ENCODE results near the gene TMEM139.

GRCh38 chr7:143295870-143296269 lies 11.1 kb downstream of the TMEM139 start:
- no peak for TF ChIP-seq CTCF (IDR thresholded peaks at IDR 0.05)
- TF ChIP-seq, protein P1, sequence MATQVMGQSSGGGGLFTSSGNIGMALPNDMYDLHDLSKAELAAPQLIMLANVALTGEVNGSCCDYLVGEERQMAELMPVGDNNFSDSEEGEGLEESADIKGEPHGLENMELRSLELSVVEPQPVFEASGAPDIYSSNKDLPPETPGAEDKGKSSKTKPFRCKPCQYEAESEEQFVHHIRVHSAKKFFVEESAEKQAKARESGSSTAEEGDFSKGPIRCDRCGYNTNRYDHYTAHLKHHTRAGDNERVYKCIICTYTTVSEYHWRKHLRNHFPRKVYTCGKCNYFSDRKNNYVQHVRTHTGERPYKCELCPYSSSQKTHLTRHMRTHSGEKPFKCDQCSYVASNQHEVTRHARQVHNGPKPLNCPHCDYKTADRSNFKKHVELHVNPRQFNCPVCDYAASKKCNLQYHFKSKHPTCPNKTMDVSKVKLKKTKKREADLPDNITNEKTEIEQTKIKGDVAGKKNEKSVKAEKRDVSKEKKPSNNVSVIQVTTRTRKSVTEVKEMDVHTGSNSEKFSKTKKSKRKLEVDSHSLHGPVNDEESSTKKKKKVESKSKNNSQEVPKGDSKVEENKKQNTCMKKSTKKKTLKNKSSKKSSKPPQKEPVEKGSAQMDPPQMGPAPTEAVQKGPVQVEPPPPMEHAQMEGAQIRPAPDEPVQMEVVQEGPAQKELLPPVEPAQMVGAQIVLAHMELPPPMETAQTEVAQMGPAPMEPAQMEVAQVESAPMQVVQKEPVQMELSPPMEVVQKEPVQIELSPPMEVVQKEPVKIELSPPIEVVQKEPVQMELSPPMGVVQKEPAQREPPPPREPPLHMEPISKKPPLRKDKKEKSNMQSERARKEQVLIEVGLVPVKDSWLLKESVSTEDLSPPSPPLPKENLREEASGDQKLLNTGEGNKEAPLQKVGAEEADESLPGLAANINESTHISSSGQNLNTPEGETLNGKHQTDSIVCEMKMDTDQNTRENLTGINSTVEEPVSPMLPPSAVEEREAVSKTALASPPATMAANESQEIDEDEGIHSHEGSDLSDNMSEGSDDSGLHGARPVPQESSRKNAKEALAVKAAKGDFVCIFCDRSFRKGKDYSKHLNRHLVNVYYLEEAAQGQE (IDR thresholded peaks at IDR 0.05; ENCODE audit: insufficient read depth in 1 of 2, low read depth in 2 of 2, low read length in 1 of 2): no peak
- TF ChIP-seq POLR2AphosphoS5 (IDR thresholded peaks at IDR 0.05; ENCODE audit: low read depth, low read length): no peak
